Osteocyte (in vitro differentiated cells): ENCODE data around the gene NAALADL2. TPM values are rescaled to one million over a fixed set of nuclear protein-coding genes. Genes with fewer than 3 reads are reported as not detected.
"Not testable (repeated sequence)": the region's sequence is repeated elsewhere in the genome, so short reads cannot be mapped to it uniquely, and the experiment has no call there.

Experiments
- DNase-seq: peaks from one replicate; pipeline ENCODE4 v3.0.0; 2021; ENCODE audit warnings: mixed read lengths; ENCODE audit not compliant: unreplicated experiment; ENCODE audit errors: extremely low spot score
- H3K27ac Mint-ChIP-seq: one replicate; pipeline ENCODE4 v1.8.0; 2021; ENCODE audit warnings: mild to moderate bottlenecking, mixed read lengths; ENCODE audit not compliant: unreplicated experiment
- H3K27me3 Mint-ChIP-seq: one replicate; pipeline ENCODE4 v1.8.0; 2021; ENCODE audit warnings: mixed read lengths; ENCODE audit not compliant: unreplicated experiment
- H3K36me3 Mint-ChIP-seq: one replicate; pipeline ENCODE4 v1.8.0; 2021; ENCODE audit warnings: mixed read lengths; ENCODE audit not compliant: unreplicated experiment
- H3K4me1 Mint-ChIP-seq: one replicate; pipeline ENCODE4 v1.8.0; 2021; ENCODE audit warnings: mixed read lengths; ENCODE audit not compliant: unreplicated experiment
- H3K4me3 Mint-ChIP-seq: one replicate; pipeline ENCODE4 v1.8.0; 2021; ENCODE audit warnings: mild to moderate bottlenecking, moderate library complexity, mixed read lengths; ENCODE audit not compliant: unreplicated experiment
- H3K9me3 Mint-ChIP-seq: one replicate; pipeline ENCODE4 v1.8.0; 2021; ENCODE audit warnings: mixed read lengths; ENCODE audit not compliant: unreplicated experiment
- total RNA-seq: library from RNA; stranded (reverse); gene quantifications from 2 replicates; pipeline ENCODE4 v1.2.1, GENCODE V29; 2021
- TF ChIP-seq, protein P1 (sequence below): fragments of 200-600 bp; sonication (generic); IDR thresholded peaks from 2 replicates; pipeline ENCODE4 v1.5.0; 2021; ENCODE audit warnings: antibody characterized with exemption, mild to moderate bottlenecking, moderate library complexity

The NAALADL2 gene
- total RNA-seq, 1 donor from 2014 or later = 16.1 TPM

DNA sequence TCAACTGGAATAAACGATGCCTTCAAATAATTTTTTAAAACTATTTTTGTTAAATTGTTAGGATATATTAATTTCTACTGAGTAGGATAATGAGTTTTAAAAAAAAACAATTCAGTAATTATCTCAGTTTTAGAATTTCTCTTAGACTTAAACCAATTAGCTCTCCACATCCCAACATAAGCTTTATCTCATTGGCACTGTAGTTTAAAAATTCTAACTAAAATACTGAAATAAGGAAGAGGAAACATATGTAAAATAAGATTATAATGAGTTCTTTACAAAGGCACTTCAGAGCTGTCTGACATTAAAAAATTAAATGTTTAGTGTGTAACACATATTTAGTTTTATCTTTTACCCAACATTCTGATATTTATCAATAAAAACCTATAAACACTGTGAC is 558.3 kb downstream of the NAALADL2 start:
- H3K36me3 Mint-ChIP-seq = no peaks in the 10 kb centered on the region
- no peak for DNase-seq
- no peaks in the 10 kb centered on the region for H3K27me3 Mint-ChIP-seq
- peaks cover 16% of the 10 kb centered on the region for H3K4me1 Mint-ChIP-seq
- H3K27ac Mint-ChIP-seq = no peak overlapping the region
- peaks cover 3% of the 10 kb centered on the region for H3K9me3 Mint-ChIP-seq
- H3K4me3 Mint-ChIP-seq = no peak overlapping the region
- TF ChIP-seq, protein P1, sequence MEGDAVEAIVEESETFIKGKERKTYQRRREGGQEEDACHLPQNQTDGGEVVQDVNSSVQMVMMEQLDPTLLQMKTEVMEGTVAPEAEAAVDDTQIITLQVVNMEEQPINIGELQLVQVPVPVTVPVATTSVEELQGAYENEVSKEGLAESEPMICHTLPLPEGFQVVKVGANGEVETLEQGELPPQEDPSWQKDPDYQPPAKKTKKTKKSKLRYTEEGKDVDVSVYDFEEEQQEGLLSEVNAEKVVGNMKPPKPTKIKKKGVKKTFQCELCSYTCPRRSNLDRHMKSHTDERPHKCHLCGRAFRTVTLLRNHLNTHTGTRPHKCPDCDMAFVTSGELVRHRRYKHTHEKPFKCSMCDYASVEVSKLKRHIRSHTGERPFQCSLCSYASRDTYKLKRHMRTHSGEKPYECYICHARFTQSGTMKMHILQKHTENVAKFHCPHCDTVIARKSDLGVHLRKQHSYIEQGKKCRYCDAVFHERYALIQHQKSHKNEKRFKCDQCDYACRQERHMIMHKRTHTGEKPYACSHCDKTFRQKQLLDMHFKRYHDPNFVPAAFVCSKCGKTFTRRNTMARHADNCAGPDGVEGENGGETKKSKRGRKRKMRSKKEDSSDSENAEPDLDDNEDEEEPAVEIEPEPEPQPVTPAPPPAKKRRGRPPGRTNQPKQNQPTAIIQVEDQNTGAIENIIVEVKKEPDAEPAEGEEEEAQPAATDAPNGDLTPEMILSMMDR = no peak

DNA sequence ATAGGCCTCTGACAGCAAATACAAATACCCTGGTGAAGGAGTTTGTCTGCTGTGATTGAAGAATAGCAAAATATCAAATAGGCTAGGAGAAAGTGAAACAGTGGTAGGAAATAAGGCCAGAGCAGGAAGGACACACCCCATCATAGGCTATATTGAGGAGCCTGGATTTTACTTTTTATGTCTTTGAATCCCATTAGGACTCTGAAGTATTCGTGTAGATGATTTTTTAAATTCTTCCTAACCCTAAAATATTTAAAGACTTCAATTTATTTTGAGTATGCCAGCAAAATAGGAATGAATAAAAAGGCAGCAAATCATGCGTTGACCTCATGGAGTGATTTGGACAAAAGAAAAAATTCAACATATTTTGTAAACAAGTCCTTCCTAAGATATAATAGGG is 562.8 kb downstream of the NAALADL2 start:
- H3K4me3 Mint-ChIP-seq = no peak overlapping the region
- TF ChIP-seq, protein P1 = no peak
- no peak for DNase-seq
- peaks cover 3% of the 10 kb centered on the region for H3K9me3 Mint-ChIP-seq
- H3K4me1 Mint-ChIP-seq = peaks cover 22% of the 10 kb centered on the region
- H3K27me3 Mint-ChIP-seq = no peaks in the 10 kb centered on the region
- peak overlapping the region; percentile 74 for H3K27ac Mint-ChIP-seq
- no peaks in the 10 kb centered on the region for H3K36me3 Mint-ChIP-seq

DNA sequence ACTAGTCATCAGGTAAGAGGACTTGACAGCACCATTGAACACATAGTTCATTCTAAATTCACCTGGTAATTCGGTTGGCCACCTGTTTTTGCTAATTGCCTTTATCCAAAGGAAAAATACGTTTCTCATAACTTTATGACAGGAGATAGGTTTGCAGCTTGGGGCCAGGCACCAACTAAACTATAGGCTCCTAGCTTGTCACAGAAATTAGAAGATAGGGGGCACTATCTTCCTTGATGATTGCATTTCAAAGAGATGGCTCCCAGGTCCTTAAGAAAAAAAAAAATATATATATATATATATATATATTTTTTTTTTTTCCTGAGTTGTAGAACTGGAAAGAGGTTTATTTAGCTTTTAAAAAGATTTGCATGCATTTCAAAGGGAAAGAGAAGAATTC is 563.6 kb downstream of the NAALADL2 start:
- Mint-ChIP-seq H3K9me3 (peaks cover 3% of the 10 kb centered on the region), H3K4me1 (peaks cover 23% of the 10 kb centered on the region), H3K4me3 (no peak overlapping the region), H3K27ac (no peak overlapping the region), H3K36me3 (no peaks in the 10 kb centered on the region), H3K27me3 (no peaks in the 10 kb centered on the region)
- TF ChIP-seq, protein P1 = peak; percentile 7
- no peak for DNase-seq

DNA sequence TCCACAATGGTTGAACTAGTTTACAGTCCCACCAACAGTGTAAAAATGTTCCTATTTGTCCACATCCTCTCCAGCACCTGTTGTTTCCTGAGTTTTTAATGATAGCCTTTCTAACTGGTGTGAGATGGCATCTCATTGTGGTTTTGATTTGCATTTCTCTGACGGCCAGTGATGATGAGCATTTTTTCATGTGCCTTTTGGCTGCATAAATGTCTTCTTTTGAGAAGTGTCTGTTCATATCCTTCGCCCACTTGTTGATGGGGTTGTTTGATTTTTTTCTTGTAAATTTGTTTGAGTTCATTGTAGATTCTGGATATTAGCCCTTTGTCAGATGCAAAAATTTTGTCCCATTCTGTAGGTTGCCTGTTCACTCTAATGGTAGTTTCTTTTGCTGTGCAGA is 564.7 kb downstream of the NAALADL2 start:
- not testable (repeated sequence) for H3K36me3 Mint-ChIP-seq, H3K27ac Mint-ChIP-seq, DNase-seq, H3K9me3 Mint-ChIP-seq, H3K27me3 Mint-ChIP-seq, H3K4me3 Mint-ChIP-seq
- H3K4me1 Mint-ChIP-seq = peaks cover 25% of the 10 kb centered on the region

DNA sequence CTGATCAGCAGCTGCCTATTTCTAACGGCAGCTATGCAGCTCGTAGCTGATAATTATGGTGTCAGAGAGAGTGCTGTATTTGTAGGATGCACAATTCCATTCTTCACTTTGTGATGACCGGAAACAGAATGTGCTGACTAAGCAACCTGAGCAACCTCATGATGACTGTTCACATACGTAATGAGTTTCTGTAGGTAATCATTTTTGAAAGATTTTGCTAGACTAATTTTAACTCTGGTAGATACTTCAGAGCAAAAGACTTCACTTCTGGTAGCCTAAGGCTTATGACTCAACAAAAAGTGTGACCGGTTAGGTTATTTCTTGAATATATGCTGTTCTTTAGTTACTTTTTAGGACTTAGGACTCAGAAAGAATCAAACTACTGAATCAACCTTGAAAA is 567.7 kb downstream of the NAALADL2 start:
- Mint-ChIP-seq H3K9me3 (no peaks in the 10 kb centered on the region), H3K4me3 (no peak overlapping the region)
- no peak for DNase-seq

More for the DNA sequence above, 567.7 kb downstream of the NAALADL2 start:
- TF ChIP-seq, protein P1 = no peak
- H3K4me1 Mint-ChIP-seq = peaks cover 27% of the 10 kb centered on the region
- no peaks in the 10 kb centered on the region for H3K36me3 Mint-ChIP-seq
- peak overlapping the region; percentile 45 for H3K27ac Mint-ChIP-seq
- no peaks in the 10 kb centered on the region for H3K27me3 Mint-ChIP-seq
